ENCODE results near the gene CIZ1. TPM values are rescaled to one million over a fixed set of nuclear protein-coding genes. Genes with fewer than 3 reads are reported as not detected.
A peak's percentile ranks its signal among the peaks of the same experiment; 100 is the strongest.

The CIZ1 gene
- total and polyA plus RNA-seq, 9 of the 15 experiments (the other 6 are each of a cell fraction or from before 2014, with no cell fraction given), result 6.6 to 329 (median 87.8) TPM

- TF ChIP-seq CTCF (IDR thresholded peaks at IDR 0.05 in 2 of 3, conservative IDR thresholded peaks at IDR 0.05 in 1 of 3; ENCODE audit: insufficient read depth in 2 of 3, low read depth in 1 of 3, low read length in 3 of 3) (peak in 1 of 3 experiments; percentile 19; a peak in 2 of 6 replicates), FOXA3 (CRISPR knock-in tag; conservative IDR thresholded peaks at IDR 0.05 in 1 of 2, IDR thresholded peaks at IDR 0.05 in 1 of 2) (no peak), VEZF1 (CRISPR knock-in tag; IDR thresholded peaks at IDR 0.05) (no peak), CSDE1 (IDR thresholded peaks at IDR 0.05) (no peak), PHTF2 (CRISPR knock-in tag; IDR thresholded peaks at IDR 0.05) (no peak), TARDBP (IDR thresholded peaks at IDR 0.05) (no peak), NR1H2 (CRISPR knock-in tag; IDR thresholded peaks at IDR 0.05) (no peak), ZNF253 (CRISPR knock-in tag; conservative IDR thresholded peaks at IDR 0.05) (no peak), NONO (IDR thresholded peaks at IDR 0.05; ENCODE audit: low read depth in 2 of 2, low read length in 1 of 2) (no peak), STAT6 (CRISPR knock-in tag; IDR thresholded peaks at IDR 0.05) (no peak), ZNF511 (CRISPR knock-in tag; IDR thresholded peaks at IDR 0.05) (no peak), CHD1 (IDR thresholded peaks at IDR 0.05; ENCODE audit: low read length) (no peak), ZNF3 (CRISPR knock-in tag; IDR thresholded peaks at IDR 0.05) (no peak), ZBTB7A (IDR thresholded peaks at IDR 0.05; ENCODE audit: borderline replicate concordance, control insufficient read depth, low read depth, low read length) (no peak), PHB2 (IDR thresholded peaks at IDR 0.05; ENCODE audit: low read depth) (no peak), PCBP2 (IDR thresholded peaks at IDR 0.05; ENCODE audit: low read depth, low read length, poor library complexity, severe bottlenecking) (no peak), FIP1L1 (IDR thresholded peaks at IDR 0.05; ENCODE audit: low read depth, low read length, poor library complexity, severe bottlenecking) (no peak)
These were observed 47.7 kb downstream of the CIZ1 start (continued) for GRCh38 chr9:128143525-128144238.

Data from K562 (cell line).